ENCODE measurements around the gene CLCN2. TPM values are rescaled to one million over a fixed set of nuclear protein-coding genes. Genes with fewer than 3 reads are reported as not detected.

Gene CLCN2
- total and polyA plus RNA-seq, 2 of the 8 experiments (the other 6 are each of a cell fraction or from before 2014, with no cell fraction given), result 13.7 to 16.1 TPM

DNA sequence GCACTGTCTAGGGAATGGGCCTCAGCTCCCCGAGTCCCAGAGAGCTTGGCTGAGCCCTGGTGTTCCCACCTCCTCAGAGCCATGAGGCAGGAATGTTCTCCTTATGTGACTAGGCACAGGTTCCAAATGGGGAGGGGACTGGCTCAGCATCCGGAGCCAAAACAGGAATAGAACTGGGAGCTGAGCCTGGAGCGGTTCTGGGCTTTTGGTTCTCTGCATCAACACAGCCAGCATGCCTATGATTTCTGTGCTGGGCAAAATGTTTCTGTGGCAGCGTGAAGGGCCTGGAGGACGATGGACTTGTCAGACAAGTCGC is 24.0 kb downstream of the CLCN2 start, which contains the start of gene FAM131A:
Gene FAM131A (plus strand): TSS at position 202 of the 316 bp plus-strand sequence. CDS start 31 bp downstream, at position 233.
- H3K27me3 ChIP-seq (replicated peaks in 1 of 4; ENCODE audit: control insufficient read depth in 3 of 4, extremely low read depth in 1 of 4, insufficient read depth in 3 of 4, low read length in 3 of 4), result no peaks in the 10 kb centered on the region
- peak within 1 kb of the TSS; percentile 82 for H3K27ac ChIP-seq (ENCODE audit: low read depth, low read length)
- peaks cover 16 to 26% (median 24%) of the 10 kb centered on the region in 4 experiments; a peak in 7 of 8 replicates for H3K36me3 ChIP-seq (ENCODE audit: control insufficient read depth in 2 of 4, insufficient read depth in 4 of 4, low read length in 3 of 4)

More for the DNA sequence above, 24.0 kb downstream of the CLCN2 start, which contains the start of gene FAM131A:
- H2AK5ac ChIP-seq (ENCODE audit: low read depth, low read length), result peak within 1 kb of the TSS; percentile 78
- H3K4me2 ChIP-seq (ENCODE audit: insufficient read depth in 1 of 2, low read depth in 2 of 2, low read length in 2 of 2), result peak within 1 kb of the TSS; percentile 91 to 98
- peaks cover 5 to 27% (median 18%) of the 10 kb centered on the region in 4 experiments for H3K4me1 ChIP-seq (replicated peaks in 1 of 4; ENCODE audit: control insufficient read depth in 3 of 4, insufficient read depth in 4 of 4, low read length in 3 of 4)
- H2BK20ac ChIP-seq (ENCODE audit: low read length), result no peak within 1 kb of the TSS
- H3K23ac ChIP-seq (ENCODE audit: insufficient read length), result no peak within 1 kb of the TSS
- H2AFZ ChIP-seq (ENCODE audit: low read length), result no peak within 1 kb of the TSS
- H4K20me1 ChIP-seq (replicated peaks in 1 of 2; ENCODE audit: control insufficient read depth in 1 of 2, insufficient read depth in 2 of 2, low read length in 2 of 2), result peaks cover 22 to 37% of the 10 kb centered on the region in 2 experiments
- peak within 1 kb of the TSS in 3 of 4 experiments; percentile 77 to 87 (median 84); a peak in 6 of 7 replicates for H3K9ac ChIP-seq (replicated peaks in 1 of 4; ENCODE audit: extremely low read depth in 1 of 4, low read depth in 3 of 4, low read length in 3 of 4)
- DNase-seq (ENCODE audit: low read depth in 1 of 2, low spot score in 2 of 2) (no peak), FAIRE-seq (no peak)
- H4K8ac ChIP-seq (ENCODE audit: extremely low read depth, insufficient read depth, low read length), result peak within 1 kb of the TSS; percentile 41
- H2BK15ac ChIP-seq (ENCODE audit: low read length), result peak within 1 kb of the TSS; percentile 25; the same call in 1 of the 2 replicates
- no peaks in the 10 kb centered on the region for H3K9me3 ChIP-seq (ENCODE audit: insufficient read depth in 2 of 2, low read depth in 1 of 2, low read length in 1 of 2)
- H3K18ac ChIP-seq (ENCODE audit: extremely low read depth, low read length), result peak within 1 kb of the TSS; percentile 83; the same call in 1 of the 2 replicates
- H2BK120ac ChIP-seq (replicated peaks; ENCODE audit: low read depth, low read length), result no peak within 1 kb of the TSS
- TF ChIP-seq BACH1 (IDR thresholded peaks at IDR 0.05; ENCODE audit: low read length) (no peak), KDM1A (IDR thresholded peaks at IDR 0.05; ENCODE audit: borderline replicate concordance, low read length) (no peak), POU5F1 (IDR thresholded peaks at IDR 0.05; ENCODE audit: low read depth, low read length) (no peak), GABPA (IDR thresholded peaks at IDR 0.05; ENCODE audit: borderline replicate concordance, insufficient read depth, low read length) (no peak), RNF2 (IDR thresholded peaks at IDR 0.05; ENCODE audit: borderline replicate concordance, low read depth, low read length, missing control alignments, poor library complexity, severe bottlenecking) (no peak)
- CTCF ChIA-PET (ENCODE audit: partially characterized antibody), result interaction anchor here (0.8 to 3.6 kb wide), 12 partner anchors 8 to 203 kb away, joined by 3 to 16 read pairs (median 4); no protein-coding TSS in a partner anchor
- H3K14ac ChIP-seq (ENCODE audit: insufficient read length), result no peak within 1 kb of the TSS
- H3K56ac ChIP-seq (replicated peaks; ENCODE audit: insufficient read length, low read depth, low read length), result no peak within 1 kb of the TSS
- peaks cover 0 to 2% of the 10 kb centered on the region in 2 experiments; a peak in 1 of 4 replicates for H3K79me2 ChIP-seq (ENCODE audit: control insufficient read depth in 1 of 2, insufficient read depth in 2 of 2, low read length in 2 of 2)
- POLR2A ChIA-PET (ENCODE audit: partially characterized antibody), result interaction anchor here (0.8 to 3.6 kb wide), 17 partner anchors 8 to 204 kb away, joined by 3 to 30 read pairs (median 4); partner anchors contain the start of genes CAMK2N2 and EIF4G1
- peak within 1 kb of the TSS; percentile 54 for H2BK5ac ChIP-seq (ENCODE audit: low read depth, low read length)
- H4K91ac ChIP-seq (replicated peaks; ENCODE audit: insufficient read length, low read length), result peak within 1 kb of the TSS; percentile 46
- 96% methylated on average over 6 of the region's 6 CpGs; no CpG with 5 or more reads in 1 of the 2 experiments for WGBS, 2 experiments (ENCODE audit: extremely low coverage in 1 of 2, insufficient coverage in 1 of 2, insufficient read length in 1 of 2, insufficient replicate concordance in 2 of 2, low coverage in 1 of 2, low lambda C conversion rate in 2 of 2, missing lambda C conversion rate in 1 of 2)
- peaks cover 9% of the 10 kb centered on the region for H3K79me1 ChIP-seq (ENCODE audit: low read depth, low read length)
- peaks cover 14% of the 10 kb centered on the region for H3K23me2 ChIP-seq (ENCODE audit: low read depth, low read length)
- no peak within 1 kb of the TSS for H3K4ac ChIP-seq (replicated peaks; ENCODE audit: insufficient read length, low read depth, low read length)
- peak within 1 kb of the TSS; percentile 76 to 83 (median 80) for H3K4me3 ChIP-seq (ENCODE audit: extremely low read depth in 1 of 4, insufficient read depth in 2 of 4, low read depth in 3 of 4, low read length in 4 of 4)
- H4K5ac ChIP-seq (ENCODE audit: insufficient read length, low read depth, low read length), result no peak within 1 kb of the TSS
- H2BK12ac ChIP-seq (ENCODE audit: low read depth, low read length), result peak within 1 kb of the TSS; percentile 84
